H1 (cell line): ENCODE measurements around the gene SLC43A2. TPM values are rescaled to one million over a fixed set of nuclear protein-coding genes. Genes with fewer than 3 reads are reported as not detected.

ENCODE experiments used
- CEBPB ChIP-seq: IDR thresholded peaks from 2 replicates; pipeline ENCODE4 v1.6.1; 2012; ENCODE audit warnings: low read depth, low read length
- CHD7 ChIP-seq: fragments of 300-600 bp; sonication (generic); IDR thresholded peaks from 2 replicates; pipeline ENCODE4 v1.7.1; 2012; ENCODE audit warnings: low read length, moderate library complexity, mild to moderate bottlenecking, inconsistent platforms; ENCODE audit not compliant: insufficient replicate concordance
- KDM5A ChIP-seq: fragments of 200-600 bp; IDR thresholded peaks from 2 replicates; pipeline ENCODE4 v1.7.1; 2012; ENCODE audit warnings: mild to moderate bottlenecking, low read length, inconsistent platforms, mixed read lengths
- NRF1 ChIP-seq: IDR thresholded peaks from 2 replicates; pipeline ENCODE4 v1.6.1; 2011; ENCODE audit warnings: mild to moderate bottlenecking, low read depth, low read length, improper control_type of control experiment
- TEAD4 ChIP-seq: IDR thresholded peaks from 2 replicates; pipeline ENCODE4 v1.6.1; 2012; ENCODE audit warnings: low read depth, low read length, inconsistent platforms, mixed read lengths
- polyA plus RNA-seq, 7 experiments: library from polyadenylated mRNA; depleted of rRNA in 3 of 7; stranded (reverse) in 5 of 7; unstranded in 2 of 7; fragments of >200 nt in 5 of 7; fragments of 200-250 nt in 2 of 7; gene quantifications; 1 replicate in 5 of 7; 2 replicates in 1 of 7; 4 replicates in 1 of 7; pipeline versions ENCODE4 v1.2.1 to v1.2.3, GENCODE V29; 2011 to 2013; ENCODE audit warnings: missing spikeins in 2 of 7, mixed read lengths in 2 of 7
- total RNA-seq: library from RNA; stranded (reverse); fragmentation: NEBNext Ultra II Directional; extraction: Animal tissue kit (Norgen Biotek cat#: 25700); gene quantifications from 2 replicates; pipeline ENCODE4 v1.2.1, GENCODE V29; 2021
- TF ChIP-seq, protein P1 (sequence below), 3 experiments: IDR thresholded peaks; 1 replicate in 2 of 3; 2 replicates in 1 of 3; pipeline versions ENCODE4 v1.5.1 to v1.6.1; 2011; ENCODE audit warnings: low read length in 3 of 3, mild to moderate bottlenecking in 3 of 3, inconsistent platforms in 2 of 3, low read depth in 1 of 3, moderate library complexity in 1 of 3; ENCODE audit not compliant: insufficient read depth in 1 of 3; ENCODE audit errors: control extremely low read depth in 1 of 3
- TF ChIP-seq, protein P2 (sequence below): IDR thresholded peaks from 2 replicates; pipeline ENCODE4 v1.6.1; 2012; ENCODE audit warnings: inconsistent platforms

The SLC43A2 gene
- total and polyA plus RNA-seq, 2 of the 8 experiments (the other 6 are each of a cell fraction or from before 2014, with no cell fraction given): 6.6 to 10.5 TPM

DNA sequence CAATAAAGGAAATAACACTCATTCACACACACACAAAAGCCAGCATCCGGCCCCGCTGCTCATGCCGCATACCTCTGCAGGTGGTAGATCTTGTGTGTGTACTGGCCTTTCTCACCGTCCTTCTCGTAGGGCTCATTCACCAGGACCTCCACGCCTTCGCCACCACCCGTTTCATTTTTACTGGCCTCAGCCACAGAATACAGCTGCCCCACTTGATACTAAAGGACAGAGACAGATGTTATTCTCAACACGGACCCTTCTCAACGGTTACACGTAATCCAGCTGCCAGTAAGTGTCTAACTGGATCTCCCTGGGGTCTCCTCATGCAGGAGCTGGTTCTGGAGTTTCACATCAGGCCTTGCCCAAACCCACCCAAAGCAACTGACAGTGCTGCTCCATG is 75.7 kb downstream of the SLC43A2 start (continued):
- TF ChIP-seq CHD7 (no peak), CEBPB (no peak), NRF1 (no peak), KDM5A (no peak), TEAD4 (no peak)
- TF ChIP-seq, protein P1, sequence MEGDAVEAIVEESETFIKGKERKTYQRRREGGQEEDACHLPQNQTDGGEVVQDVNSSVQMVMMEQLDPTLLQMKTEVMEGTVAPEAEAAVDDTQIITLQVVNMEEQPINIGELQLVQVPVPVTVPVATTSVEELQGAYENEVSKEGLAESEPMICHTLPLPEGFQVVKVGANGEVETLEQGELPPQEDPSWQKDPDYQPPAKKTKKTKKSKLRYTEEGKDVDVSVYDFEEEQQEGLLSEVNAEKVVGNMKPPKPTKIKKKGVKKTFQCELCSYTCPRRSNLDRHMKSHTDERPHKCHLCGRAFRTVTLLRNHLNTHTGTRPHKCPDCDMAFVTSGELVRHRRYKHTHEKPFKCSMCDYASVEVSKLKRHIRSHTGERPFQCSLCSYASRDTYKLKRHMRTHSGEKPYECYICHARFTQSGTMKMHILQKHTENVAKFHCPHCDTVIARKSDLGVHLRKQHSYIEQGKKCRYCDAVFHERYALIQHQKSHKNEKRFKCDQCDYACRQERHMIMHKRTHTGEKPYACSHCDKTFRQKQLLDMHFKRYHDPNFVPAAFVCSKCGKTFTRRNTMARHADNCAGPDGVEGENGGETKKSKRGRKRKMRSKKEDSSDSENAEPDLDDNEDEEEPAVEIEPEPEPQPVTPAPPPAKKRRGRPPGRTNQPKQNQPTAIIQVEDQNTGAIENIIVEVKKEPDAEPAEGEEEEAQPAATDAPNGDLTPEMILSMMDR (IDR thresholded peaks at IDR 0.05; ENCODE audit: control extremely low read depth in 1 of 3, insufficient read depth in 1 of 3, low read depth in 1 of 3, low read length in 3 of 3): no peak
- TF ChIP-seq, protein P2, sequence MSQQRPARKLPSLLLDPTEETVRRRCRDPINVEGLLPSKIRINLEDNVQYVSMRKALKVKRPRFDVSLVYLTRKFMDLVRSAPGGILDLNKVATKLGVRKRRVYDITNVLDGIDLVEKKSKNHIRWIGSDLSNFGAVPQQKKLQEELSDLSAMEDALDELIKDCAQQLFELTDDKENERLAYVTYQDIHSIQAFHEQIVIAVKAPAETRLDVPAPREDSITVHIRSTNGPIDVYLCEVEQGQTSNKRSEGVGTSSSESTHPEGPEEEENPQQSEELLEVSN: no peak
